GM12878 (cell line): ENCODE data around the gene STEAP3.

Source experiments
- RAD51 ChIP-seq: fragments of 450-650 bp; IDR thresholded peaks from 2 replicates; pipeline ENCODE4 v1.6.1; 2016; ENCODE audit warnings: moderate library complexity, mild to moderate bottlenecking, inconsistent platforms
- SIN3A ChIP-seq: IDR thresholded peaks from 2 replicates; pipeline ENCODE4 v1.6.1; 2012; ENCODE audit warnings: low read depth, low read length, improper control_type of control experiment
- SMC3 ChIP-seq: IDR thresholded peaks from 2 replicates; pipeline ENCODE4 v1.6.1; 2011; ENCODE audit warnings: low read length, improper control_type of control experiment, borderline replicate concordance
- TAF1 ChIP-seq: IDR thresholded peaks from 2 replicates; pipeline ENCODE4 v1.6.1; 2011; ENCODE audit warnings: mild to moderate bottlenecking, low read depth, low read length, borderline replicate concordance
- ZNF622 ChIP-seq: fragments of 450-650 bp; IDR thresholded peaks from 2 replicates; pipeline ENCODE4 v1.6.1; 2017; ENCODE audit warnings: mild to moderate bottlenecking, inconsistent platforms
- TF ChIP-seq, protein P1 (sequence below), 3 experiments: IDR thresholded peaks in 2 of 3; conservative IDR thresholded peaks in 1 of 3; 2 replicates each; pipeline ENCODE4 v1.5.1; 2011; ENCODE audit warnings: low read depth in 3 of 3, low read length in 3 of 3, mild to moderate bottlenecking in 3 of 3, control low read depth in 2 of 3, moderate library complexity in 2 of 3, inconsistent platforms in 1 of 3, mixed read lengths in 1 of 3; ENCODE audit not compliant: control insufficient read depth in 2 of 3, insufficient read depth in 1 of 3; ENCODE audit errors: extremely low read depth in 1 of 3
- TF ChIP-seq, protein P2 (sequence below): fragments of 450-650 bp; IDR thresholded peaks from 2 replicates; pipeline ENCODE4 v1.6.1; 2017; ENCODE audit warnings: mild to moderate bottlenecking, low read depth, inconsistent platforms; ENCODE audit not compliant: poor library complexity, severe bottlenecking

GRCh38 chr2:119222863-119223520 is 642 bp upstream of the STEAP3 start:
- TF ChIP-seq RAD51 (no peak), SMC3 (no peak), SIN3A (no peak), TAF1 (no peak), ZNF622 (no peak)
- TF ChIP-seq, protein P1, sequence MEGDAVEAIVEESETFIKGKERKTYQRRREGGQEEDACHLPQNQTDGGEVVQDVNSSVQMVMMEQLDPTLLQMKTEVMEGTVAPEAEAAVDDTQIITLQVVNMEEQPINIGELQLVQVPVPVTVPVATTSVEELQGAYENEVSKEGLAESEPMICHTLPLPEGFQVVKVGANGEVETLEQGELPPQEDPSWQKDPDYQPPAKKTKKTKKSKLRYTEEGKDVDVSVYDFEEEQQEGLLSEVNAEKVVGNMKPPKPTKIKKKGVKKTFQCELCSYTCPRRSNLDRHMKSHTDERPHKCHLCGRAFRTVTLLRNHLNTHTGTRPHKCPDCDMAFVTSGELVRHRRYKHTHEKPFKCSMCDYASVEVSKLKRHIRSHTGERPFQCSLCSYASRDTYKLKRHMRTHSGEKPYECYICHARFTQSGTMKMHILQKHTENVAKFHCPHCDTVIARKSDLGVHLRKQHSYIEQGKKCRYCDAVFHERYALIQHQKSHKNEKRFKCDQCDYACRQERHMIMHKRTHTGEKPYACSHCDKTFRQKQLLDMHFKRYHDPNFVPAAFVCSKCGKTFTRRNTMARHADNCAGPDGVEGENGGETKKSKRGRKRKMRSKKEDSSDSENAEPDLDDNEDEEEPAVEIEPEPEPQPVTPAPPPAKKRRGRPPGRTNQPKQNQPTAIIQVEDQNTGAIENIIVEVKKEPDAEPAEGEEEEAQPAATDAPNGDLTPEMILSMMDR (IDR thresholded peaks at IDR 0.05 in 2 of 3, conservative IDR thresholded peaks at IDR 0.05 in 1 of 3; ENCODE audit: control insufficient read depth in 2 of 3, extremely low read depth in 1 of 3, insufficient read depth in 1 of 3, low read depth in 3 of 3, low read length in 3 of 3), result no peak
- TF ChIP-seq, protein P2, sequence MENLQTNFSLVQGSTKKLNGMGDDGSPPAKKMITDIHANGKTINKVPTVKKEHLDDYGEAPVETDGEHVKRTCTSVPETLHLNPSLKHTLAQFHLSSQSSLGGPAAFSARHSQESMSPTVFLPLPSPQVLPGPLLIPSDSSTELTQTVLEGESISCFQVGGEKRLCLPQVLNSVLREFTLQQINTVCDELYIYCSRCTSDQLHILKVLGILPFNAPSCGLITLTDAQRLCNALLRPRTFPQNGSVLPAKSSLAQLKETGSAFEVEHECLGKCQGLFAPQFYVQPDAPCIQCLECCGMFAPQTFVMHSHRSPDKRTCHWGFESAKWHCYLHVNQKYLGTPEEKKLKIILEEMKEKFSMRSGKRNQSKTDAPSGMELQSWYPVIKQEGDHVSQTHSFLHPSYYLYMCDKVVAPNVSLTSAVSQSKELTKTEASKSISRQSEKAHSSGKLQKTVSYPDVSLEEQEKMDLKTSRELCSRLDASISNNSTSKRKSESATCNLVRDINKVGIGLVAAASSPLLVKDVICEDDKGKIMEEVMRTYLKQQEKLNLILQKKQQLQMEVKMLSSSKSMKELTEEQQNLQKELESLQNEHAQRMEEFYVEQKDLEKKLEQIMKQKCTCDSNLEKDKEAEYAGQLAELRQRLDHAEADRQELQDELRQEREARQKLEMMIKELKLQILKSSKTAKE, result no peak
